ENCODE measurements around the gene CUBN.

Gene CUBN

GRCh38 chr10:16989826-16990293 is 139.8 kb downstream of the CUBN start:
- H3K36me3 Mint-ChIP-seq: no peaks in the 10 kb centered on the region
- no peak overlapping the region for H3K4me3 Mint-ChIP-seq
- peaks cover 2% of the 10 kb centered on the region for H3K27me3 Mint-ChIP-seq
- H3K27ac Mint-ChIP-seq: no peak overlapping the region
- DNase-seq (ENCODE audit: low spot score in 2 of 2) (no peak), ATAC-seq (ENCODE audit: low read depth) (no peak)
- no peaks in the 10 kb centered on the region for H3K9me3 Mint-ChIP-seq
- H3K4me1 Mint-ChIP-seq: no peaks in the 10 kb centered on the region

- H3K9me3 Mint-ChIP-seq: no peaks in the 10 kb centered on the region
- no peak overlapping the region for H3K27ac Mint-ChIP-seq
- no peaks in the 10 kb centered on the region for H3K27me3 Mint-ChIP-seq
- no peak for ATAC-seq (ENCODE audit: low read depth)
- DNase-seq (ENCODE audit: low spot score in 2 of 2): no peak
- H3K36me3 Mint-ChIP-seq: no peaks in the 10 kb centered on the region
- no peak overlapping the region for H3K4me3 Mint-ChIP-seq
- no peaks in the 10 kb centered on the region for H3K4me1 Mint-ChIP-seq
Observed at GRCh38 chr10:16988900-16989299, 140.7 kb downstream of the CUBN start.

- Mint-ChIP-seq H3K4me1 (no peaks in the 10 kb centered on the region), H3K36me3 (no peaks in the 10 kb centered on the region), H3K4me3 (no peak overlapping the region), H3K9me3 (no peaks in the 10 kb centered on the region), H3K27me3 (no peaks in the 10 kb centered on the region), H3K27ac (no peak overlapping the region)
- no peak for ATAC-seq (ENCODE audit: low read depth)
- no peak for DNase-seq (ENCODE audit: low spot score in 2 of 2)
Observed at GRCh38 chr10:16987976-16988610, 141.5 kb downstream of the CUBN start.

GRCh38 chr10:16987206-16987621 is 142.4 kb downstream of the CUBN start:
- H3K36me3 Mint-ChIP-seq: no peaks in the 10 kb centered on the region
- H3K27ac Mint-ChIP-seq: no peak overlapping the region
- H3K9me3 Mint-ChIP-seq: no peaks in the 10 kb centered on the region
- H3K4me1 Mint-ChIP-seq: no peaks in the 10 kb centered on the region
- ATAC-seq (ENCODE audit: low read depth): no peak
- no peaks in the 10 kb centered on the region for H3K27me3 Mint-ChIP-seq
- H3K4me3 Mint-ChIP-seq: no peak overlapping the region
- DNase-seq (ENCODE audit: low spot score in 2 of 2): no peak

GRCh38 chr10:16986406-16987205 is 143.0 kb downstream of the CUBN start:
- H3K4me1 Mint-ChIP-seq: no peaks in the 10 kb centered on the region
- ATAC-seq (ENCODE audit: low read depth): no peak
- no peaks in the 10 kb centered on the region for H3K27me3 Mint-ChIP-seq
- no peak overlapping the region for H3K4me3 Mint-ChIP-seq
- no peaks in the 10 kb centered on the region for H3K9me3 Mint-ChIP-seq
- no peak for DNase-seq (ENCODE audit: low spot score in 2 of 2)
- no peak overlapping the region for H3K27ac Mint-ChIP-seq
- H3K36me3 Mint-ChIP-seq: peaks cover 1% of the 10 kb centered on the region

- H3K4me3 Mint-ChIP-seq: no peak overlapping the region
- H3K27ac Mint-ChIP-seq: no peak overlapping the region
Observed at GRCh38 chr10:16986082-16986405, 143.6 kb downstream of the CUBN start.

GRCh38 chr10:16984242-16984641 is 145.4 kb downstream of the CUBN start:
- Mint-ChIP-seq H3K9me3 (no peaks in the 10 kb centered on the region), H3K27ac (no peak overlapping the region), H3K36me3 (peaks cover 10% of the 10 kb centered on the region), H3K27me3 (no peaks in the 10 kb centered on the region), H3K4me3 (no peak overlapping the region), H3K4me1 (no peaks in the 10 kb centered on the region)
- no peak for ATAC-seq (ENCODE audit: low read depth)
- no peak for DNase-seq (ENCODE audit: low spot score in 2 of 2)

More at GRCh38 chr10:16986082-16986405, 143.6 kb downstream of the CUBN start:
- Mint-ChIP-seq H3K27me3 (no peaks in the 10 kb centered on the region), H3K9me3 (no peaks in the 10 kb centered on the region), H3K36me3 (peaks cover 4% of the 10 kb centered on the region), H3K4me1 (no peaks in the 10 kb centered on the region)
- DNase-seq (ENCODE audit: low spot score in 2 of 2): no peak
- ATAC-seq (ENCODE audit: low read depth): no peak

GRCh38 chr10:16976803-16977202 is 152.8 kb downstream of the CUBN start:
- Mint-ChIP-seq H3K36me3 (peaks cover 20% of the 10 kb centered on the region), H3K9me3 (peaks cover 1% of the 10 kb centered on the region), H3K4me3 (no peak overlapping the region), H3K27me3 (peaks cover 1% of the 10 kb centered on the region), H3K4me1 (no peaks in the 10 kb centered on the region), H3K27ac (no peak overlapping the region)
- no peak for ATAC-seq (ENCODE audit: low read depth)
- DNase-seq (ENCODE audit: low spot score in 2 of 2): no peak

GRCh38 chr10:16975188-16975587 is 154.4 kb downstream of the CUBN start:
- H3K4me3 Mint-ChIP-seq: no peak overlapping the region
- H3K27ac Mint-ChIP-seq: no peak overlapping the region
- H3K4me1 Mint-ChIP-seq: no peaks in the 10 kb centered on the region
- H3K27me3 Mint-ChIP-seq: peaks cover 1% of the 10 kb centered on the region
- H3K36me3 Mint-ChIP-seq: peaks cover 12% of the 10 kb centered on the region
- DNase-seq (ENCODE audit: low spot score in 2 of 2) (no peak), ATAC-seq (ENCODE audit: low read depth) (no peak)
- peaks cover 1% of the 10 kb centered on the region for H3K9me3 Mint-ChIP-seq

- no peaks in the 10 kb centered on the region for H3K4me1 Mint-ChIP-seq
- no peak overlapping the region for H3K4me3 Mint-ChIP-seq
- H3K36me3 Mint-ChIP-seq: peaks cover under 1% of the 10 kb centered on the region
- no peak for DNase-seq (ENCODE audit: low spot score in 2 of 2)
- no peak overlapping the region for H3K27ac Mint-ChIP-seq
- no peaks in the 10 kb centered on the region for H3K9me3 Mint-ChIP-seq
- ATAC-seq (ENCODE audit: low read depth): no peak
- H3K27me3 Mint-ChIP-seq: peaks cover 6% of the 10 kb centered on the region
Observed at GRCh38 chr10:16968416-16969041, 161.1 kb downstream of the CUBN start.

- Mint-ChIP-seq H3K4me1 (no peaks in the 10 kb centered on the region), H3K4me3 (no peak overlapping the region), H3K27ac (no peak overlapping the region), H3K9me3 (no peaks in the 10 kb centered on the region), H3K27me3 (peaks cover 4% of the 10 kb centered on the region), H3K36me3 (peaks cover 2% of the 10 kb centered on the region)
- no peak for ATAC-seq (ENCODE audit: low read depth)
- no peak for DNase-seq (ENCODE audit: low spot score in 2 of 2)
Observed at GRCh38 chr10:16967866-16968415, 161.7 kb downstream of the CUBN start.

- H3K27ac Mint-ChIP-seq: no peak overlapping the region
- peaks cover 2% of the 10 kb centered on the region for H3K36me3 Mint-ChIP-seq
- peaks cover 4% of the 10 kb centered on the region for H3K27me3 Mint-ChIP-seq
- no peak overlapping the region for H3K4me3 Mint-ChIP-seq
- no peaks in the 10 kb centered on the region for H3K4me1 Mint-ChIP-seq
- no peak for ATAC-seq (ENCODE audit: low read depth)
- DNase-seq (ENCODE audit: low spot score in 2 of 2): no peak
- H3K9me3 Mint-ChIP-seq: no peaks in the 10 kb centered on the region
Observed at GRCh38 chr10:16966991-16967865, 162.4 kb downstream of the CUBN start.

- no peaks in the 10 kb centered on the region for H3K4me1 Mint-ChIP-seq
Observed at GRCh38 chr10:16965740-16966447, 163.7 kb downstream of the CUBN start.

More at GRCh38 chr10:16965740-16966447, 163.7 kb downstream of the CUBN start:
- ATAC-seq (ENCODE audit: low read depth): no peak
- no peak for DNase-seq (ENCODE audit: low spot score in 2 of 2)
- Mint-ChIP-seq H3K27ac (no peak overlapping the region), H3K36me3 (peaks cover 2% of the 10 kb centered on the region), H3K4me3 (no peak overlapping the region), H3K9me3 (no peaks in the 10 kb centered on the region), H3K27me3 (peaks cover 4% of the 10 kb centered on the region)
